ENCODE results near the gene OAF.

GRCh38 chr11:120188811-120189455 is 21.9 kb upstream of the OAF start:
- no peak for TF ChIP-seq CTCF (conservative IDR thresholded peaks at IDR 0.05; ENCODE audit: low read depth, low read length)
- TF ChIP-seq EZH2phosphoT487 (IDR thresholded peaks at IDR 0.05; ENCODE audit: borderline replicate concordance, low read length): no peak
